NCI-H748 (cell line): ENCODE measurements around the gene PILRB.
A peak's percentile ranks its signal among the peaks of the same experiment; 100 is the strongest.

ENCODE experiments used
- DNase-seq: peaks from one replicate; lab custom pipeline; 2025; ENCODE audit not compliant: unreplicated experiment; lab: John Stamatoyannopoulos, UW

The PILRB gene

DNA sequence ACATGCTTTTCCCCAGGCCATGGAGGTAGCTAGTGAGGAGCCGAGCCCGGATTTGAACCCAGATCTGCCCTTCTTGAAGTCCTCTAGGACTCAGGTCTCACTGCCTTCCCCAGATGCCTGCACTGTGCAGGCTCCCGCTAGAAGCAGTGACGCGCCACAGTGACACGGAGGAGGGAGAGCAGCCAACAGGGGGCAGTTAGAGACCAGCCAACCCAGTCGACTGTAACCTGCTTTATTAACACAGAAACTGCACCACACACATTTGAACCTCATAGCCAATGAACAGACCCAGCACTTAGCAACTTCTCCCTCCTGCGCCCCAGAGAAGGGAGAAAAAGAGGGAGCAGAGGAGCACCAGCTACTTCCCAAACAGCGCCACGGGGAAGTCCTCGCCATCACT lies 42.7 kb downstream of the PILRB start:
- DNase-seq, result peak; percentile 8

GRCh38 chr7:100401811-100402210 lies 43.9 kb downstream of the PILRB start:
- DNase-seq, result no peak

GRCh38 chr7:100402241-100402640 lies 44.3 kb downstream of the PILRB start:
- DNase-seq, result no peak

- DNase-seq, result no peak
Observed at GRCh38 chr7:100406767-100407166, 48.9 kb downstream of the PILRB start.

GRCh38 chr7:100407285-100408180 lies 49.6 kb downstream of the PILRB start:
- DNase-seq, result peak; percentile 52

- DNase-seq, result no peak
Observed at GRCh38 chr7:100411101-100411500, 53.2 kb downstream of the PILRB start.

DNA sequence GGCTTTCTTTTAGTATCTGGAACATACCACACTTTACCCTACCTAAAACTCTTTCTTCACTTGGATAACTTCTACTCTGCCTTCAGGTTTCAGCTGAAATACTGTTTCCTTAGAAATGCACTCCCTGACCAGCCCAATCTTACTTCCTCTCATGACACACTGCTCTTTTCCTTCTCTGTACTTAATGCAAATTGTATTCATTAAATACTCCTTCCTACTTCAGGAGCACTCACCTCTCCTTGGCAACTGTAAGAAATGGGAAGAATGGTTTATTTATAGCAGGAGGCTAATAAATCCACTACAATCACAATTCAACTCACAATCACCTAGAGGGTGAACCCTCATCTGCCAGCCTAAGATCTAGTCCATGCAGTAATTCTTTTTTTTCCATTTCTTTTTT lies 55.4 kb downstream of the PILRB start:
- no peak for DNase-seq

GRCh38 chr7:100413889-100414288 lies 56.0 kb downstream of the PILRB start:
- DNase-seq, result no peak

- DNase-seq, result no peak
Observed at GRCh38 chr7:100415448-100415847, 57.5 kb downstream of the PILRB start.
